Neural progenitor cell (in vitro differentiated cells): ENCODE measurements around the gene ZNF334. TPM values are rescaled to one million over a fixed set of nuclear protein-coding genes. Genes with fewer than 3 reads are reported as not detected.

ENCODE experiments used
- DNase-seq: peaks from one replicate; pipeline ENCODE4 v3.0.0-alpha.2; 2016; ENCODE audit warnings: low spot score
- H2AFZ ChIP-seq: fragments of 200-600 bp; sonication (generic); replicated peaks from 2 replicates; pipeline ENCODE4 v1.6.1; 2016; ENCODE audit warnings: antibody characterized with exemption
- H3F3A ChIP-seq: fragments of 200-600 bp; sonication (generic); 2 replicates; pipeline ENCODE4 v1.6.1; 2016; ENCODE audit warnings: antibody characterized with exemption, low read depth
- H3K27ac ChIP-seq: fragments of 200-600 bp; sonication (generic); 2 replicates; pipeline ENCODE4 v1.5.1; 2016; ENCODE audit warnings: mild to moderate bottlenecking
- H3K27me3 ChIP-seq: fragments of 200-600 bp; sonication (generic); 2 replicates; pipeline ENCODE4 v1.6.1; 2016; ENCODE audit warnings: mild to moderate bottlenecking, moderate library complexity
- H3K36me3 ChIP-seq: fragments of 200-600 bp; sonication (generic); 2 replicates; pipeline ENCODE4 v1.5.1; 2016
- H3K4me1 ChIP-seq: fragments of 200-600 bp; sonication (generic); 2 replicates; pipeline ENCODE4 v1.6.1; 2016; ENCODE audit warnings: mixed run types
- H3K4me2 ChIP-seq: fragments of 200-600 bp; sonication (generic); 2 replicates; pipeline ENCODE4 v1.6.1; 2016
- H3K4me3 ChIP-seq: fragments of 200-600 bp; sonication (generic); 2 replicates; pipeline ENCODE4 v1.5.1; 2016
- H3K79me2 ChIP-seq: fragments of 200-600 bp; sonication (generic); 2 replicates; pipeline ENCODE4 v1.6.1; 2016; ENCODE audit warnings: low read depth
- H3K9ac ChIP-seq: fragments of 200-600 bp; sonication (generic); 2 replicates; pipeline ENCODE4 v1.6.1; 2016
- H3K9me3 ChIP-seq: fragments of 200-600 bp; sonication (generic); 2 replicates; pipeline ENCODE4 v1.5.1; 2016; ENCODE audit warnings: low read depth
- H4K20me1 ChIP-seq: fragments of 200-600 bp; sonication (generic); 2 replicates; pipeline ENCODE4 v1.6.1; 2016; ENCODE audit warnings: low read depth
- H3K27ac Mint-ChIP-seq: 3 replicates; pipeline ENCODE4 v1.8.0; 2021; ENCODE audit warnings: mixed read lengths
- H3K27me3 Mint-ChIP-seq: 2 replicates; pipeline ENCODE4 v1.8.0; 2022; ENCODE audit warnings: low read depth, mild to moderate bottlenecking, inconsistent platforms, moderate library complexity, mixed read lengths; ENCODE audit not compliant: insufficient read depth
- H3K36me3 Mint-ChIP-seq: 3 replicates; pipeline ENCODE4 v1.8.0; 2021; ENCODE audit warnings: mixed read lengths
- H3K4me1 Mint-ChIP-seq: 3 replicates; pipeline ENCODE4 v1.8.0; 2021; ENCODE audit warnings: mixed read lengths
- H3K4me3 Mint-ChIP-seq: 3 replicates; pipeline ENCODE4 v1.8.0; 2021; ENCODE audit warnings: mild to moderate bottlenecking, moderate library complexity, mixed read lengths
- H3K9me3 Mint-ChIP-seq: 3 replicates; pipeline ENCODE4 v1.8.0; 2020; ENCODE audit warnings: mixed read lengths
- CTCF ChIP-seq: fragments of 200-600 bp; sonication (generic); IDR thresholded peaks from 2 replicates; pipeline ENCODE4 v1.5.1; 2017; ENCODE audit warnings: antibody characterized with exemption, mild to moderate bottlenecking
- EZH2 ChIP-seq: fragments of 200-600 bp; sonication (generic); IDR thresholded peaks from 2 replicates; pipeline ENCODE4 v1.6.1; 2017; ENCODE audit warnings: antibody characterized with exemption, mild to moderate bottlenecking, moderate library complexity
- EZH2phosphoT487 ChIP-seq: fragments of 200-600 bp; sonication (generic); IDR thresholded peaks from 2 replicates; pipeline ENCODE4 v1.6.1; 2017; ENCODE audit warnings: antibody characterized with exemption
- total RNA-seq: library from RNA; depleted of rRNA; stranded (reverse); fragments of >200 nt; gene quantifications from 2 replicates; pipeline ENCODE4 v1.2.3, GENCODE V29; 2015; ENCODE audit warnings: low replicate concordance

ZNF334 gene
- total RNA-seq, 1 donor from 2014 or later = 45.9 TPM

- Histone ChIP-seq H3K9ac (no peak overlapping the region), H3F3A (no peaks in the 10 kb centered on the region), H3K9me3 (no peaks in the 10 kb centered on the region), H3K4me2 (no peak overlapping the region), H3K4me1 (no peaks in the 10 kb centered on the region), H3K4me3 (no peak overlapping the region), H3K27me3 (no peaks in the 10 kb centered on the region), H3K36me3 (no peaks in the 10 kb centered on the region), H2AFZ (no peak overlapping the region), H3K79me2 (no peaks in the 10 kb centered on the region), H3K27ac (no peak overlapping the region), H4K20me1 (no peaks in the 10 kb centered on the region)
- Mint-ChIP-seq H3K27me3 (no peaks in the 10 kb centered on the region), H3K9me3 (no peaks in the 10 kb centered on the region), H3K4me3 (no peak overlapping the region), H3K4me1 (no peaks in the 10 kb centered on the region), H3K27ac (no peak overlapping the region), H3K36me3 (no peaks in the 10 kb centered on the region)
- no peak for DNase-seq
- TF ChIP-seq EZH2 = no peak
- TF ChIP-seq EZH2phosphoT487 = no peak
- TF ChIP-seq CTCF = no peak
Measured at GRCh38 chr20:46485431-46485830, 27.9 kb downstream of the ZNF334 start.

GRCh38 chr20:46484954-46485353 is 28.4 kb downstream of the ZNF334 start:
- TF ChIP-seq EZH2 (no peak), EZH2phosphoT487 (no peak), CTCF (no peak)
- no peaks in the 10 kb centered on the region for H4K20me1 ChIP-seq
- H3K4me1 ChIP-seq = no peaks in the 10 kb centered on the region
- H2AFZ ChIP-seq = no peak overlapping the region
- H3K36me3 ChIP-seq = no peaks in the 10 kb centered on the region
- H3K4me3 ChIP-seq = no peak overlapping the region
- Mint-ChIP-seq H3K27me3 (no peaks in the 10 kb centered on the region), H3K4me1 (no peaks in the 10 kb centered on the region), H3K27ac (no peak overlapping the region), H3K36me3 (no peaks in the 10 kb centered on the region), H3K4me3 (no peak overlapping the region), H3K9me3 (no peaks in the 10 kb centered on the region)
- H3F3A ChIP-seq = no peaks in the 10 kb centered on the region
- DNase-seq = no peak
- H3K27me3 ChIP-seq = no peaks in the 10 kb centered on the region
- no peak overlapping the region for H3K27ac ChIP-seq
- H3K9ac ChIP-seq = no peak overlapping the region
- H3K79me2 ChIP-seq = no peaks in the 10 kb centered on the region
- no peak overlapping the region for H3K4me2 ChIP-seq
- no peaks in the 10 kb centered on the region for H3K9me3 ChIP-seq

- no peaks in the 10 kb centered on the region for H3K36me3 ChIP-seq
- H3K4me3 ChIP-seq = no peak overlapping the region
- no peaks in the 10 kb centered on the region for H3F3A ChIP-seq
- H3K4me3 Mint-ChIP-seq = no peak overlapping the region
- no peaks in the 10 kb centered on the region for H3K4me1 ChIP-seq
- H3K36me3 Mint-ChIP-seq = no peaks in the 10 kb centered on the region
- H3K27me3 ChIP-seq = no peaks in the 10 kb centered on the region
- H2AFZ ChIP-seq = no peak overlapping the region
- H3K4me1 Mint-ChIP-seq = no peaks in the 10 kb centered on the region
- no peaks in the 10 kb centered on the region for H3K79me2 ChIP-seq
- no peak for TF ChIP-seq CTCF
- no peak for TF ChIP-seq EZH2
- TF ChIP-seq EZH2phosphoT487 = no peak
- no peak overlapping the region for H3K27ac ChIP-seq
- H3K9me3 ChIP-seq = no peaks in the 10 kb centered on the region
- H3K4me2 ChIP-seq = no peak overlapping the region
- H3K27me3 Mint-ChIP-seq = no peaks in the 10 kb centered on the region
- H3K27ac Mint-ChIP-seq = no peak overlapping the region
- H3K9ac ChIP-seq = no peak overlapping the region
- no peaks in the 10 kb centered on the region for H3K9me3 Mint-ChIP-seq
- H4K20me1 ChIP-seq = no peaks in the 10 kb centered on the region
- DNase-seq = no peak
Measured at GRCh38 chr20:46483879-46484278, 29.5 kb downstream of the ZNF334 start.

GRCh38 chr20:46482864-46483263 is 30.5 kb downstream of the ZNF334 start:
- H3K9me3 Mint-ChIP-seq = no peaks in the 10 kb centered on the region
- no peaks in the 10 kb centered on the region for H3K79me2 ChIP-seq
- no peak overlapping the region for H3K27ac Mint-ChIP-seq
- no peak overlapping the region for H3K27ac ChIP-seq
- no peaks in the 10 kb centered on the region for H3K27me3 ChIP-seq
- no peaks in the 10 kb centered on the region for H3K9me3 ChIP-seq
- H3K27me3 Mint-ChIP-seq = no peaks in the 10 kb centered on the region
- no peak for DNase-seq
- no peak for TF ChIP-seq CTCF
- no peak for TF ChIP-seq EZH2phosphoT487
- H3K4me1 ChIP-seq = no peaks in the 10 kb centered on the region
- no peak overlapping the region for H3K4me3 Mint-ChIP-seq
- H4K20me1 ChIP-seq = no peaks in the 10 kb centered on the region
- H3K36me3 ChIP-seq = no peaks in the 10 kb centered on the region
- H2AFZ ChIP-seq = no peak overlapping the region
- no peaks in the 10 kb centered on the region for H3K36me3 Mint-ChIP-seq
- H3K9ac ChIP-seq = no peak overlapping the region
- H3K4me2 ChIP-seq = no peak overlapping the region
- H3K4me3 ChIP-seq = no peak overlapping the region
- no peaks in the 10 kb centered on the region for H3K4me1 Mint-ChIP-seq
- H3F3A ChIP-seq = no peaks in the 10 kb centered on the region
